NB4 (cell line): ENCODE results near the gene PGP.
"Not testable (repeated sequence)": the region's sequence is repeated elsewhere in the genome, so short reads cannot be mapped to it uniquely, and the experiment has no call there.

Experiments
- DNase-seq: peaks from one replicate; pipeline ENCODE4 v3.0.0; 2010; ENCODE audit warnings: low read depth
- H3K4me3 ChIP-seq: one replicate; pipeline ENCODE4 v1.5.1; 2011; ENCODE audit warnings: mild to moderate bottlenecking, low read depth, low read length, moderate library complexity
- CTCF ChIP-seq: IDR thresholded peaks from one replicate; pipeline ENCODE4 v1.5.1; 2012; ENCODE audit warnings: low read depth, low read length
- MAX ChIP-seq: IDR thresholded peaks from 2 replicates; pipeline ENCODE4 v1.6.1; 2011; ENCODE audit warnings: low read depth, low read length
- MYC ChIP-seq: IDR thresholded peaks from 2 replicates; pipeline ENCODE4 v1.6.1; 2011; ENCODE audit warnings: low read depth, low read length
- POLR2A ChIP-seq: IDR thresholded peaks from 2 replicates; pipeline ENCODE4 v1.6.1; 2011; ENCODE audit warnings: mild to moderate bottlenecking; ENCODE audit not compliant: insufficient read length; ENCODE audit errors: extremely low read depth

PGP gene

GRCh38 chr16:2243781-2244180 is 29.1 kb upstream of the PGP start:
- no peak overlapping the region for H3K4me3 ChIP-seq
- TF ChIP-seq MAX: no peak
- TF ChIP-seq CTCF: no peak
- no peak for TF ChIP-seq MYC
- no peak for TF ChIP-seq POLR2A
- no peak for DNase-seq

GRCh38 chr16:2243031-2243528 is 28.4 kb upstream of the PGP start:
- no peak for DNase-seq
- H3K4me3 ChIP-seq: no peak overlapping the region
- TF ChIP-seq CTCF: no peak
- no peak for TF ChIP-seq MAX
- TF ChIP-seq MYC: no peak
- TF ChIP-seq POLR2A: no peak

GRCh38 chr16:2242598-2242997 is 28.0 kb upstream of the PGP start:
- no peak overlapping the region for H3K4me3 ChIP-seq
- no peak for DNase-seq
- TF ChIP-seq CTCF (no peak), MYC (no peak), POLR2A (no peak), MAX (no peak)

- DNase-seq, H3K4me3 ChIP-seq: not testable (repeated sequence)
Observed at GRCh38 chr16:2240331-2240730, 25.7 kb upstream of the PGP start.

GRCh38 chr16:2238838-2239675 is 24.4 kb upstream of the PGP start:
- no peak for DNase-seq
- no peak for TF ChIP-seq CTCF
- no peak for TF ChIP-seq MYC
- no peak for TF ChIP-seq POLR2A
- no peak for TF ChIP-seq MAX
- H3K4me3 ChIP-seq: no peak overlapping the region

GRCh38 chr16:2238150-2238837 is 23.7 kb upstream of the PGP start:
- DNase-seq: no peak
- no peak overlapping the region for H3K4me3 ChIP-seq
- TF ChIP-seq MYC (no peak), POLR2A (no peak), MAX (no peak), CTCF (no peak)
